ENCODE measurements around the gene AFTPH. TPM values are rescaled to one million over a fixed set of nuclear protein-coding genes. Genes with fewer than 3 reads are reported as not detected.

AFTPH gene
- total RNA-seq, 2 experiments from 2014 or later, result 24.2 to 24.3 TPM

GRCh38 chr2:64639691-64640090 is 115.6 kb downstream of the AFTPH start:
- intact Hi-C loops (cut with DNase I, micrococcal nuclease), result loop anchor here in 1 of 2 experiments (5.0 kb wide), 1 partner anchor 307 kb away; no protein-coding TSS in a partner anchor
- Histone ChIP-seq H3K27ac (ENCODE audit: low read depth in 1 of 2, low read length in 2 of 2) (no peak overlapping the region), H3K27me3 (ENCODE audit: control insufficient read depth in 1 of 2, insufficient read depth in 2 of 2, low read length in 2 of 2) (no peaks in the 10 kb centered on the region), H3K4me3 (ENCODE audit: low read length) (no peak overlapping the region), H3K9me3 (ENCODE audit: control insufficient read depth in 1 of 2, insufficient read depth in 1 of 2, low read length in 2 of 2) (no peaks in the 10 kb centered on the region), H3K36me3 (ENCODE audit: insufficient read depth, low read length) (peaks cover 20% of the 10 kb centered on the region), H3K4me1 (ENCODE audit: insufficient read depth, low read length) (peaks cover 47% of the 10 kb centered on the region)
- Mint-ChIP-seq H3K4me1 (ENCODE audit: low read depth) (peaks cover 87% of the 10 kb centered on the region), H3K27me3 (no peaks in the 10 kb centered on the region), H3K27ac (peak overlapping the region; percentile 74), H3K36me3 (ENCODE audit: low read depth) (peaks cover 33% of the 10 kb centered on the region), H3K4me3 (peak overlapping the region; percentile 14), H3K9me3 (no peaks in the 10 kb centered on the region)
- no peak for ATAC-seq (ENCODE audit: poor library complexity)
- ChIA-PET POLR2A (interaction anchor here (0.9 to 2.3 kb wide), 2 partner anchors 10 to 14 kb away, joined by 3 to 8 read pairs; partner anchors contain the start of gene SERTAD2), CTCF (interaction anchor here (1.0 to 1.2 kb wide), 2 partner anchors 10 to 52 kb away, joined by 3 read pairs; no protein-coding TSS in a partner anchor)
- no peak for TF ChIP-seq CTCF (IDR thresholded peaks at IDR 0.05)
- DNase-seq, result no peak

GRCh38 chr2:64640153-64641044 is 116.3 kb downstream of the AFTPH start:
- H3K27ac ChIP-seq (ENCODE audit: low read depth in 1 of 2, low read length in 2 of 2), result no peak overlapping the region
- ChIA-PET CTCF (interaction anchor here (1.0 to 1.2 kb wide), 2 partner anchors 9 to 53 kb away, joined by 3 read pairs; no protein-coding TSS in a partner anchor), POLR2A (interaction anchor here (0.9 to 2.3 kb wide), 2 partner anchors 9 to 14 kb away, joined by 3 to 8 read pairs; partner anchors contain the start of gene SERTAD2)
- ATAC-seq (ENCODE audit: poor library complexity) (no peak), DNase-seq (no peak)
- Mint-ChIP-seq H3K27ac (peak overlapping the region; percentile 74), H3K4me1 (ENCODE audit: low read depth) (peaks cover 94% of the 10 kb centered on the region), H3K9me3 (no peaks in the 10 kb centered on the region), H3K4me3 (peak overlapping the region; percentile 14), H3K27me3 (no peaks in the 10 kb centered on the region), H3K36me3 (ENCODE audit: low read depth) (peaks cover 25% of the 10 kb centered on the region)
- intact Hi-C loops (cut with DNase I, micrococcal nuclease), result loop anchor here in 1 of 2 experiments (5.0 kb wide), 1 partner anchor 308 kb away; no protein-coding TSS in a partner anchor
- H3K4me3 ChIP-seq (ENCODE audit: low read length), result no peak overlapping the region
- H3K9me3 ChIP-seq (ENCODE audit: control insufficient read depth in 1 of 2, insufficient read depth in 1 of 2, low read length in 2 of 2), result no peaks in the 10 kb centered on the region
- no peak for TF ChIP-seq CTCF (IDR thresholded peaks at IDR 0.05)
- H3K4me1 ChIP-seq (ENCODE audit: insufficient read depth, low read length), result peaks cover 52% of the 10 kb centered on the region
- H3K36me3 ChIP-seq (ENCODE audit: insufficient read depth, low read length), result peaks cover 14% of the 10 kb centered on the region
- no peaks in the 10 kb centered on the region for H3K27me3 ChIP-seq (ENCODE audit: control insufficient read depth in 1 of 2, insufficient read depth in 2 of 2, low read length in 2 of 2)

GRCh38 chr2:64641599-64641998 is 117.5 kb downstream of the AFTPH start:
- POLR2A ChIA-PET, result interaction anchor here (0.8 kb wide), 1 partner anchor 51 kb away, joined by 3 read pairs; no protein-coding TSS in a partner anchor

More at GRCh38 chr2:64641599-64641998, 117.5 kb downstream of the AFTPH start:
- ATAC-seq (ENCODE audit: poor library complexity) (no peak), DNase-seq (no peak)
- intact Hi-C loops (cut with DNase I, micrococcal nuclease), result loop anchor here in 1 of 2 experiments (5.0 kb wide), 1 partner anchor 309 kb away; no protein-coding TSS in a partner anchor
- Mint-ChIP-seq H3K27me3 (no peaks in the 10 kb centered on the region), H3K27ac (peak overlapping the region; percentile 61), H3K4me1 (ENCODE audit: low read depth) (peaks cover 93% of the 10 kb centered on the region), H3K9me3 (no peaks in the 10 kb centered on the region), H3K36me3 (ENCODE audit: low read depth) (peaks cover 14% of the 10 kb centered on the region), H3K4me3 (peak overlapping the region; percentile 0)
- H3K27ac ChIP-seq (ENCODE audit: low read depth in 1 of 2, low read length in 2 of 2), result no peak overlapping the region
- no peak for TF ChIP-seq CTCF (IDR thresholded peaks at IDR 0.05)
- peaks cover 50% of the 10 kb centered on the region for H3K4me1 ChIP-seq (ENCODE audit: insufficient read depth, low read length)
- H3K36me3 ChIP-seq (ENCODE audit: insufficient read depth, low read length), result peaks cover 2% of the 10 kb centered on the region
- no peaks in the 10 kb centered on the region for H3K9me3 ChIP-seq (ENCODE audit: control insufficient read depth in 1 of 2, insufficient read depth in 1 of 2, low read length in 2 of 2)
- H3K4me3 ChIP-seq (ENCODE audit: low read length), result no peak overlapping the region
- no peaks in the 10 kb centered on the region for H3K27me3 ChIP-seq (ENCODE audit: control insufficient read depth in 1 of 2, insufficient read depth in 2 of 2, low read length in 2 of 2)
- CTCF ChIA-PET, result interaction anchor here (1.5 kb wide), 1 partner anchor 32 kb away, joined by 4 read pairs; no protein-coding TSS in a partner anchor

Small RNA genes lying within 50 kb of the gene (microRNA-seq; reads per million reads assigned to microRNA genes)
- gene MIR4434 (ENCODE audit: borderline microRNAs expressed, borderline replicate concordance), result not detected

Other genes starting within 250 kb of the AFTPH start
- gene LGALSL, start 70.2 kb upstream of the AFTPH start, total RNA-seq, result under 1 TPM; 0.22 to 0.31 TPM
- gene SERTAD2, start 129.6 kb downstream of the AFTPH start, total RNA-seq, result 10 to 100 TPM; 50.5 to 54.1 TPM